HG02938 (cell line): ENCODE data around the gene TLE1.
"Not testable (repeated sequence)": the region's sequence is repeated elsewhere in the genome, so short reads cannot be mapped to it uniquely, and the experiment has no call there.

Experiments
- ATAC-seq: cut with Tn5 transposase; IDR thresholded peaks from one replicate; pipeline ENCODE4 v1.9.1; 2021; ENCODE audit warnings: mild to moderate bottlenecking, moderate library complexity; ENCODE audit not compliant: unreplicated experiment

Gene TLE1

GRCh38 chr9:81689343-81690175 is at the start of gene TLE1:
Gene TLE1 (minus strand): TSS chr9:81689547. CDS start chr9:81688240, 1,307 bp downstream.
- ATAC-seq, result peak; percentile 80

- no peak for ATAC-seq
Observed at GRCh38 chr9:81737871-81738507, 48.6 kb upstream of the TLE1 start.

- not testable (repeated sequence) for ATAC-seq
Observed at GRCh38 chr9:81730498-81730897, 41.2 kb upstream of the TLE1 start.

GRCh38 chr9:81729135-81729534 is 39.8 kb upstream of the TLE1 start:
- peak; percentile 76 for ATAC-seq

GRCh38 chr9:81724242-81724889 is 35.0 kb upstream of the TLE1 start:
- ATAC-seq, result no peak

GRCh38 chr9:81722277-81722676 is 32.9 kb upstream of the TLE1 start:
- ATAC-seq, result no peak

- ATAC-seq, result no peak
Observed at GRCh38 chr9:81720450-81721086, 31.2 kb upstream of the TLE1 start.

- no peak for ATAC-seq
Observed at GRCh38 chr9:81719972-81720371, 30.6 kb upstream of the TLE1 start.

GRCh38 chr9:81718244-81718643 is 28.9 kb upstream of the TLE1 start:
- ATAC-seq, result no peak

GRCh38 chr9:81717747-81718077 is 28.4 kb upstream of the TLE1 start:
- ATAC-seq, result no peak

GRCh38 chr9:81717061-81717746 is 27.9 kb upstream of the TLE1 start:
- ATAC-seq, result no peak

- no peak for ATAC-seq
Observed at GRCh38 chr9:81716409-81716808, 27.1 kb upstream of the TLE1 start.

- no peak for ATAC-seq
Observed at GRCh38 chr9:81705578-81705977, 16.2 kb upstream of the TLE1 start.

GRCh38 chr9:81694541-81694940 is 5.2 kb upstream of the TLE1 start:
- ATAC-seq, result no peak

- no peak for ATAC-seq
Observed at GRCh38 chr9:81693671-81694378, 4.5 kb upstream of the TLE1 start.

- no peak for ATAC-seq
Observed at GRCh38 chr9:81690251-81690851, 1.0 kb upstream of the TLE1 start.

- ATAC-seq, result not testable (repeated sequence)
Observed at GRCh38 chr9:81689093-81689342, 329 bp downstream of the TLE1 start.

GRCh38 chr9:81688262-81689092 is 870 bp downstream of the TLE1 start:
- ATAC-seq, result peak; percentile 11

- ATAC-seq, result no peak
Observed at GRCh38 chr9:81687521-81688261, 1.7 kb downstream of the TLE1 start.
